Esophagus muscularis mucosa (tissue), 4 donors: Measurements from ENCODE around the gene URB1. TPM values are rescaled to one million over a fixed set of nuclear protein-coding genes. Genes with fewer than 3 reads are reported as not detected.
"Not testable (repeated sequence)": the region's sequence is repeated elsewhere in the genome, so short reads cannot be mapped to it uniquely, and the experiment has no call there.

ENCODE experiments used
- DNase-seq: peaks from one replicate; pipeline ENCODE4 v3.0.0-alpha.2; 2017; ENCODE audit errors: extremely low spot score
- H3K27ac ChIP-seq, 4 donors: fragments of 200-600 bp; sonication (generic); replicated peaks in 1 of 4; 1 replicate in 3 of 4; 2 replicates in 1 of 4; pipeline ENCODE4 v1.5.1; 2016 to 2019; ENCODE audit warnings: mild to moderate bottlenecking in 1 of 4
- H3K27me3 ChIP-seq, 4 donors: fragments of 200-600 bp; sonication (generic); one replicate each; pipeline versions ENCODE4 v1.5.1 to v1.6.0; 2016 to 2019
- H3K36me3 ChIP-seq, 4 donors: fragments of 200-600 bp; sonication (generic); one replicate each; pipeline ENCODE4 v1.5.1; 2016 to 2019
- H3K4me1 ChIP-seq, 4 donors: fragments of 200-600 bp; sonication (generic); one replicate each; pipeline ENCODE4 v1.5.1; 2016 to 2019
- H3K4me3 ChIP-seq, 4 donors: fragments of 200-600 bp; sonication (generic); 1 replicate in 2 of 4; 2 replicates in 2 of 4; pipeline ENCODE4 v1.5.1; 2016 to 2019; ENCODE audit warnings: mild to moderate bottlenecking in 4 of 4, moderate library complexity in 1 of 4
- H3K9me3 ChIP-seq, 4 donors: fragments of 200-600 bp; sonication (generic); 1 replicate in 3 of 4; 2 replicates in 1 of 4; pipeline ENCODE4 v1.5.1; 2016 to 2019
- CTCF ChIP-seq, 3 experiments: fragments of 200-600 bp in 2 of 3; fragments of 450-650 bp in 1 of 3; sonication (generic) in 2 of 3; IDR thresholded peaks; one replicate each; pipeline ENCODE4 v1.5.1; 2017 to 2019; ENCODE audit warnings: antibody characterized with exemption in 3 of 3, mild to moderate bottlenecking in 2 of 3, moderate library complexity in 1 of 3
- EP300 ChIP-seq: sonication (generic); formaldehyde crosslinking; IDR thresholded peaks from one replicate; pipeline ENCODE4 v1.6.1; 2017; ENCODE audit warnings: antibody characterized with exemption
- POLR2A ChIP-seq: fragments of 450-650 bp; IDR thresholded peaks from one replicate; pipeline ENCODE4 v1.6.1; 2017; ENCODE audit warnings: antibody characterized with exemption, moderate library complexity, mild to moderate bottlenecking, low read depth
- POLR2AphosphoS5 ChIP-seq, 2 donors: sonication (generic); formaldehyde crosslinking; IDR thresholded peaks; one replicate each; pipeline ENCODE4 v1.6.1; 2017; ENCODE audit warnings: antibody characterized with exemption in 2 of 2
- WGBS: methylation state at CpG from one replicate; pipeline ENCODE4 v1.1.5; 2018; 5-methylcytosine and 5-hydroxymethylcytosine counted together
- intact Hi-C: fragments of 100-400 bp; cut with DNase I; formaldehyde crosslinking; loops from one replicate; pipeline ENCODE4 v1.15.1; 2023
- total RNA-seq, 4 donors: library from RNA; depleted of rRNA; stranded (reverse); fragments of >200 nt; gene quantifications; one replicate each; pipeline versions ENCODE4 v1.1.0 to v1.2.1, GENCODE V29; 2016

URB1 gene
- total RNA-seq, 4 donors from 2014 or later = 14.1 to 31.0 (median 22.4) TPM

DNA sequence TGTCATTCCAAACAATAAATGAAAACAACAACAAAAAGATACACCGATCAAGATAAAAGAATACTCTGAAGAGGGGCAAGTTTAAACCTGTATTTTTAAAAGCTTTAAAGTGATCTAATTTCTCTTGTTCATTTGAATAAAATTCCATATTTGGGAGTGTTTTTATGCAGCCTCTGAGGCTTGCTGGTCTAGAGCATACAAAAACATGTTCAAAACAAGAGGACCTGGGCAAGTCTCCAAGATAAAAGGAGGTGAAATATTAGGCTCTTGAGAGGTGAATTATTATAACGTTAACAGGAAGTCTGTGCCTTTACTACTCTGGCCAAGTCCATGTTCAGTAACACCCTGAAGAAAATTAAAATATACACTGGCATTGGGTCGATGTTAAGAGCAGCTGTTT lies 20.1 kb downstream of the URB1 start:
- intact Hi-C loops = no loop called here
- no peak overlapping the region for H3K4me3 ChIP-seq
- no peaks in the 10 kb centered on the region for H3K9me3 ChIP-seq
- 40% methylated on average over 3 of the region's 3 CpGs for WGBS
- peaks cover 5 to 86% (median 34%) of the 10 kb centered on the region in 4 donors for H3K36me3 ChIP-seq
- peak overlapping the region; percentile 79 to 85 (median 82) for H3K27ac ChIP-seq
- no peak for DNase-seq
- TF ChIP-seq POLR2A = no peak
- no peak for TF ChIP-seq POLR2AphosphoS5 (IDR thresholded peaks at IDR 0.05)
- TF ChIP-seq CTCF (IDR thresholded peaks at IDR 0.05) = no peak
- TF ChIP-seq EP300 = no peak
- peaks cover 17 to 47% (median 41%) of the 10 kb centered on the region in 4 donors for H3K4me1 ChIP-seq
- no peaks in the 10 kb centered on the region for H3K27me3 ChIP-seq

DNA sequence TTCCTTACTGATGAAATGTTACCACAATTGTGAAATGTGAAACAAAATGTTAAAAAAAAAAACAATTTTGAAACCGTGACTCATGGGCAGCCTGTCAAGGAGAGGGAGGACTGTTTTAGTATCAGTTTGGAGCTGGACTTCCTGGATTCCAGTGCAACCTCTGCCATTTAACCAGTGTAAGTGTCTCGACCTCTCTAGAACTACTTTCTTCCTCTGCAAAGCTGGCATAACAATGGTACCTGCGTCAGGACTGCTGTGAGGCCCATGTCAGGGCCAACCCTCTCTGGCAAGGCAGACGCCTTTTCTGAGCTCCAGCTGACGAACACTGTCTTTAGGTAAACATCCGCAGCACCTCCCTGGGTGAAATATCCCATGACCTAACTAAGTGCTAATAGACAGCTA lies 20.9 kb downstream of the URB1 start:
- intact Hi-C loops = no loop called here
- Histone ChIP-seq H3K27me3 (no peaks in the 10 kb centered on the region), H3K9me3 (no peaks in the 10 kb centered on the region), H3K4me3 (no peak overlapping the region), H3K27ac (peak overlapping the region; percentile 79 to 85 (median 82)), H3K4me1 (peaks cover 19 to 47% (median 41%) of the 10 kb centered on the region in 4 donors), H3K36me3 (peaks cover 5 to 86% (median 35%) of the 10 kb centered on the region in 4 donors)
- no peak for DNase-seq
- 44% methylated on average over 6 of the region's 6 CpGs for WGBS
- peak; percentile 89 for TF ChIP-seq EP300
- peak; percentile 78 to 84 for TF ChIP-seq POLR2AphosphoS5 (IDR thresholded peaks at IDR 0.05)
- TF ChIP-seq CTCF (IDR thresholded peaks at IDR 0.05) = no peak
- TF ChIP-seq POLR2A = no peak

- Histone ChIP-seq H3K27ac (peak overlapping the region; percentile 79 to 85 (median 82)), H3K4me1 (peaks cover 19 to 47% (median 41%) of the 10 kb centered on the region in 4 donors), H3K36me3 (peaks cover 8 to 87% (median 38%) of the 10 kb centered on the region in 4 donors), H3K27me3 (no peaks in the 10 kb centered on the region), H3K4me3 (no peak overlapping the region), H3K9me3 (no peaks in the 10 kb centered on the region)
- WGBS = 43% methylated on average over 6 of the region's 6 CpGs
- DNase-seq = no peak
- intact Hi-C loops = no loop called here
- no peak for TF ChIP-seq CTCF (IDR thresholded peaks at IDR 0.05)
- TF ChIP-seq EP300 = no peak
- TF ChIP-seq POLR2A = no peak
- no peak for TF ChIP-seq POLR2AphosphoS5 (IDR thresholded peaks at IDR 0.05)
Measured at GRCh38 chr21:32370998-32371766, 21.6 kb downstream of the URB1 start.

DNA sequence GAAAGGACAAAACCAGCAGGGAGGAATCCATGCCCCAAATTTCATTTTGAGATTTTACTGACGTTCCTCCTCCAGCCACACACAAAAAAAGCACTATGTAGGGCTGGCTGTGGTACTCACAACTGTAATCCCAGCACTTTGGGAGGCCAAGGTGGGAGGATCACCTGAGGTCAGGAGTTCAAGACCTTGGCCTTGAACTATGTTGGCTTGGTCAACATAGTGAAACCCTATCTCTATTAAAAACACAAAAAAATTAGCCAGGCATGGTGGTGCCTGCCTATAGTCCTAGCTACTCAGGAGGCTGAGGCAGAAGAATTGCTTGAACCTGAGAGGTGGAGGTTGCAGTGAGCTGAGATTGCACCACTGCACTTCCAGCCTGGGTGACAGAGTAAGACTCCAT lies 23.9 kb downstream of the URB1 start:
- Histone ChIP-seq H3K4me1 (peaks cover 28 to 58% (median 51%) of the 10 kb centered on the region in 4 donors), H3K27ac (peak overlapping the region; percentile 16 to 85 (median 30)), H3K36me3 (peaks cover 17 to 84% (median 46%) of the 10 kb centered on the region in 4 donors)
- H3K9me3 ChIP-seq, H3K27me3 ChIP-seq, DNase-seq, intact Hi-C loops, H3K4me3 ChIP-seq: not testable (repeated sequence)
- 71% methylated on average over 1 of the region's 1 CpG for WGBS

DNA sequence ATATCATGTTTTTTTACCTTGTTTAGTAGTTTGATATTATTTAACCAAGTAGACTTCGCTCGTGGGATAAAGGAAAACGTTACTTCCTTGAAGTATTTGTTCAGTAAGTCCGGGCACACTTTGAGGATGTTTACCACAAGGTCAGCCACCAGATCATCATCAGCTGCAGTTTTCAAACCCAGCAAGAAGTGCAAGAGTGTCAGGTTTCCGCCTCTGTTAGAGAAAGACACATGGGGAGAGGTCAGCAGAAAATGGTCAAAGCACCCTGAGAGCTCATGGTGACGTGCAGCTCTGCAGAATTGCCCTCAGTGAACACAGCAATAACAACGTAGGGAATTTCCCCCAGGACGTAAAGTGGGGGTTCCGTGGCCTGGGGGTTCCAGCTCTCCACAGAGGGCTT lies 24.4 kb downstream of the URB1 start:
- no peak for DNase-seq
- Histone ChIP-seq H3K9me3 (no peaks in the 10 kb centered on the region), H3K27ac (peak overlapping the region in 3 of 4 donors; percentile 35 to 85 (median 46)), H3K4me1 (peaks cover 34 to 58% (median 51%) of the 10 kb centered on the region in 4 donors), H3K36me3 (peaks cover 19 to 87% (median 48%) of the 10 kb centered on the region in 4 donors), H3K4me3 (no peak overlapping the region), H3K27me3 (no peaks in the 10 kb centered on the region)
- intact Hi-C loops = no loop called here
- WGBS = 85% methylated on average over 9 of the region's 9 CpGs
- no peak for TF ChIP-seq POLR2AphosphoS5 (IDR thresholded peaks at IDR 0.05)
- TF ChIP-seq POLR2A = no peak
- TF ChIP-seq EP300 = no peak
